Fibroblast of lung (primary cell): ENCODE data around the gene SERPINB12. TPM values are rescaled to one million over a fixed set of nuclear protein-coding genes. Genes with fewer than 3 reads are reported as not detected.

ENCODE experiments used
- DNase-seq, 2 donors: peaks; one replicate each; pipeline versions ENCODE4 v3.0.0 to v3.0.0-alpha.2; 2010; ENCODE audit warnings: low read depth in 2 of 2
- H2AFZ ChIP-seq: 2 replicates; pipeline ENCODE4 v1.5.1; 2012; ENCODE audit warnings: low read length, control low read depth, inconsistent platforms
- H3K27ac ChIP-seq: 2 replicates; pipeline ENCODE4 v1.5.1; 2011; ENCODE audit warnings: low read length, control low read depth; ENCODE audit not compliant: insufficient read depth
- H3K27me3 ChIP-seq: 2 replicates; pipeline ENCODE4 v1.5.1; 2011; ENCODE audit warnings: mild to moderate bottlenecking, low read length; ENCODE audit not compliant: control insufficient read depth, insufficient read depth
- H3K36me3 ChIP-seq: 2 replicates; pipeline ENCODE4 v1.5.1; 2011; ENCODE audit warnings: low read length; ENCODE audit not compliant: control insufficient read depth, insufficient read depth
- H3K4me1 ChIP-seq: 2 replicates; pipeline ENCODE4 v1.5.1; 2011; ENCODE audit warnings: low read length; ENCODE audit not compliant: control insufficient read depth, insufficient read depth; ENCODE audit errors: extremely low read depth
- H3K4me2 ChIP-seq: 2 replicates; pipeline ENCODE4 v1.5.1; 2011; ENCODE audit warnings: low read length, control low read depth; ENCODE audit not compliant: insufficient read depth; ENCODE audit errors: extremely low read depth
- H3K4me3 ChIP-seq, 4 experiments: fragments of 200-600 bp in 1 of 4; sonication (generic) in 1 of 4; replicated peaks in 1 of 4; 2 replicates each; pipeline ENCODE4 v1.5.1; 2011 to 2016; ENCODE audit warnings: low read length in 4 of 4, low read depth in 3 of 4, mild to moderate bottlenecking in 3 of 4, control low read depth in 2 of 4, inconsistent platforms in 1 of 4, mixed read lengths in 1 of 4; ENCODE audit not compliant: insufficient read depth in 1 of 4; ENCODE audit errors: control extremely low read depth in 1 of 4
- H3K79me2 ChIP-seq: 2 replicates; pipeline ENCODE4 v1.5.1; 2012; ENCODE audit warnings: mild to moderate bottlenecking, low read length, inconsistent platforms; ENCODE audit not compliant: control insufficient read depth, insufficient read depth
- H3K9ac ChIP-seq: 2 replicates; pipeline ENCODE4 v1.5.1; 2011; ENCODE audit warnings: mild to moderate bottlenecking, low read length, control low read depth; ENCODE audit not compliant: insufficient read depth
- H3K9me3 ChIP-seq: 2 replicates; pipeline ENCODE4 v1.5.1; 2012; ENCODE audit warnings: low read depth, low read length; ENCODE audit not compliant: control insufficient read depth, insufficient read depth
- H4K20me1 ChIP-seq: 2 replicates; pipeline ENCODE4 v1.5.1; 2011; ENCODE audit warnings: low read length; ENCODE audit not compliant: control insufficient read depth, insufficient read depth; ENCODE audit errors: extremely low read depth
- CTCF ChIP-seq, 2 donors: IDR thresholded peaks in 1 of 2; conservative IDR thresholded peaks in 1 of 2; 1 replicate in 1 of 2; 2 replicates in 1 of 2; pipeline ENCODE4 v1.5.1; 2011 to 2012; ENCODE audit warnings: low read length in 2 of 2, control low read depth in 1 of 2, inconsistent platforms in 1 of 2, low read depth in 1 of 2, mild to moderate bottlenecking in 1 of 2
- EZH2 ChIP-seq: IDR thresholded peaks from 2 replicates; pipeline ENCODE4 v1.5.1; 2012; ENCODE audit warnings: low read length, control low read depth, mild to moderate bottlenecking; ENCODE audit errors: missing control alignments
- polyA plus RNA-seq, 2 donors: library from polyadenylated mRNA; depleted of rRNA in 1 of 2; stranded (reverse) in 1 of 2; unstranded in 1 of 2; fragments of >200 nt; gene quantifications; 2 replicates each; pipeline ENCODE4 v1.2.1, GENCODE V29; 2011 to 2012; ENCODE audit warnings: missing spikeins in 1 of 2
- total RNA-seq: library from RNA; depleted of rRNA; stranded (reverse); fragments of >200 nt; gene quantifications from 2 replicates; pipeline ENCODE4 v1.2.1, GENCODE V29; 2014

The SERPINB12 gene
- total and polyA plus RNA-seq, 2 donors (not counting 1 experiment from before 2014, with no cell fraction given): 0.07 TPM; not detected in 1

- no peak overlapping the region for H3K27ac ChIP-seq
- H3K4me3 ChIP-seq: no peak overlapping the region
- no peaks in the 10 kb centered on the region for H4K20me1 ChIP-seq
- H3K27me3 ChIP-seq: no peaks in the 10 kb centered on the region
- no peak overlapping the region for H3K4me2 ChIP-seq
- H3K9me3 ChIP-seq: no peaks in the 10 kb centered on the region
- no peak for DNase-seq
- no peak for TF ChIP-seq EZH2
- H3K4me1 ChIP-seq: no peaks in the 10 kb centered on the region
- no peaks in the 10 kb centered on the region for H3K36me3 ChIP-seq
- no peaks in the 10 kb centered on the region for H3K79me2 ChIP-seq
- H3K9ac ChIP-seq: no peak overlapping the region
- H2AFZ ChIP-seq: no peak overlapping the region
These were observed 22.4 kb downstream of the SERPINB12 start for GRCh38 chr18:63564561-63564960.

GRCh38 chr18:63567276-63567675, 25.1 kb downstream of the SERPINB12 start:
- no peaks in the 10 kb centered on the region for H4K20me1 ChIP-seq
- H3K4me3 ChIP-seq: no peak overlapping the region
- no peak overlapping the region for H3K4me2 ChIP-seq
- no peaks in the 10 kb centered on the region for H3K27me3 ChIP-seq
- H3K4me1 ChIP-seq: no peaks in the 10 kb centered on the region
- H3K36me3 ChIP-seq: no peaks in the 10 kb centered on the region
- no peak overlapping the region for H2AFZ ChIP-seq
- no peak for DNase-seq
- H3K79me2 ChIP-seq: no peaks in the 10 kb centered on the region
- no peaks in the 10 kb centered on the region for H3K9me3 ChIP-seq
- no peak overlapping the region for H3K9ac ChIP-seq
- no peak for TF ChIP-seq CTCF (conservative IDR thresholded peaks at IDR 0.05 in 1 of 2, IDR thresholded peaks at IDR 0.05 in 1 of 2; ENCODE audit: low read depth in 1 of 2, low read length in 2 of 2)
- TF ChIP-seq EZH2: no peak
- H3K27ac ChIP-seq: no peak overlapping the region

- Histone ChIP-seq H4K20me1 (no peaks in the 10 kb centered on the region), H3K4me3 (no peak overlapping the region), H3K27ac (no peak overlapping the region), H3K9me3 (no peaks in the 10 kb centered on the region), H3K79me2 (no peaks in the 10 kb centered on the region), H3K4me1 (no peaks in the 10 kb centered on the region), H3K27me3 (no peaks in the 10 kb centered on the region), H3K9ac (no peak overlapping the region), H3K36me3 (no peaks in the 10 kb centered on the region), H2AFZ (no peak overlapping the region), H3K4me2 (no peak overlapping the region)
- no peak for DNase-seq
- no peak for TF ChIP-seq CTCF (conservative IDR thresholded peaks at IDR 0.05 in 1 of 2, IDR thresholded peaks at IDR 0.05 in 1 of 2; ENCODE audit: low read depth in 1 of 2, low read length in 2 of 2)
- no peak for TF ChIP-seq EZH2
These were observed 25.7 kb downstream of the SERPINB12 start for GRCh38 chr18:63567825-63568224.
